GM19395 (cell line): ENCODE results near the gene FAM47B.

ENCODE experiments used
- ATAC-seq: cut with Tn5 transposase; IDR thresholded peaks from one replicate; pipeline ENCODE4 v1.9.1; 2021; ENCODE audit warnings: mild to moderate bottlenecking, moderate library complexity; ENCODE audit not compliant: unreplicated experiment

Gene FAM47B

GRCh38 chrX:34942496-34942895 is at the start of gene FAM47B:
Gene FAM47B (plus strand): TSS chrX:34942796. CDS start chrX:34942832, 36 bp downstream.
- ATAC-seq: no peak

DNA sequence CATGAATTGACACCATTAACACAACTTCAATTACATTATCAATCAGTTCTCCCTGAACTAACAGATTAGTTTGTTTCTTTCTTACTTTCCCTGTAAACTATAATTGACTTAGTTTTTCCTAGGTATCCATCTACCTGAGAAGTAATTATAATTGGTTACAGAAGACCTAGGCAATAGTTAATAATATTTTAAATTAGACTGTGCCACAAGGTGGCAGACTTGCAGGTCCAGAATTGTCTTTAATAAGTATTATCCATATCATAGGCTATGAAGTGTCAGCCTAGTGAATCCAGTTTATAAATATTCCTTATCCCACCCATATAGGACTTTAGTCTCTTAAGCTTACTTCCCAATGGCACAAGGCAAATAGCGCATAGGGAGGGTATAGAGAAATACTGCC is 48.9 kb upstream of the FAM47B start:
- no peak for ATAC-seq

GRCh38 chrX:34900691-34901090 is 41.9 kb upstream of the FAM47B start:
- no peak for ATAC-seq

GRCh38 chrX:34901761-34902160 is 40.8 kb upstream of the FAM47B start:
- no peak for ATAC-seq

DNA sequence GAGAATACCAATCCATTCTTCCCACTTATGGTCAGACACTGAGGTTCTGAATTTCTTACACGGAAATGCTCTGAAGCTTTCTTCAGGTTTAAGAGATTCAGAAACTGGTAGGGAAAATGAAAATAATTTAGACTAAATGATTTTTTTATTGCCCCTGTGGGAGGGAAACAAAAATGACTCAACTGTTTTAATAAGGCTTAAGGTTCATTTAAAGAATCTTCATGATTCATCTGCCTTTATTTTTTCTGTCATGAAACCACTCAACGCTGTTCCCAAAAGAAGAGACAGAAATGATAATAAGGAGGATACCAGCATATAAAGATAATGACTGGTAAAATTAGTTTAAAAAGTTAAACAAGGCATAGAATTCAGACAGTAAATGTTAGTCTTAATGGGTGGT is 39.3 kb upstream of the FAM47B start:
- no peak for ATAC-seq

GRCh38 chrX:34909151-34909550 is 33.4 kb upstream of the FAM47B start:
- ATAC-seq: no peak

GRCh38 chrX:34915463-34916225 is 27.0 kb upstream of the FAM47B start:
- no peak for ATAC-seq

DNA sequence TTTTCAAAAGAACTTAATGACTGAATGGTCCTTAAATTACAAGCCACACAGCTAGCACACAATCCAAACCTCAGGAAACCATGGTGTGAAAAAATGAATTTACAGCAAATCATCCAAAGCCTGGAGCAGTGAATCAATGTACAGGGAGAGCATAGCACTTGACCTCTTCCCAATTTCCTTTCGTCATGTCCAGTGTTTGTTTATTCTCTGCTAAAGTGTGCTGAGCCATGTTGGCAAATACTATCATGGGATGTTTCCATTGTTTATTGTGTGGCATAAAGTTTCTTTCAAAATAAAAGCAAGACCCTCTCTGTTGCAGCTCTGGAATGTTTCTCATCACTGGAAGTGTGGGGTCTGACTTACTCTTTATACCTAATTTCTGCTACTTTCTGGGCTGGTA is 25.4 kb upstream of the FAM47B start:
- no peak for ATAC-seq

GRCh38 chrX:34918091-34918736 is 24.4 kb upstream of the FAM47B start:
- no peak for ATAC-seq

DNA sequence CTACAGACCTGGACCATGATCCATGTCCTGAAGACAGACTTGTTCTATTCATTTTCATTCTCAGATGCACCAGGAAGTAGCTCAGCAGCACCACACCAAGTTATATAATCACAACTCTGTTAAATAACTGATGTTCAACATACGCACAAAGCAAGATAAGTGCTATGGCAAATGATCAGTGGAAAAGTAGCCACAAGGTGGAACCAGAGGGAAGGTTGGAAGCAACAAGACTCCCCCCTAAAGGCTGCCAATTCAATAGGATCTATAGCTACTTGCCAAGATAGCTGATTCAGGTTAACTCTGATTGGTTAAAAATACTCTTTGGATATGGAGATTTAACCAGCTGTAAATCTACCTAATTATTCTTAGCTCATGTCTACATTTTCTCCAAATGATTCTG is 23.7 kb upstream of the FAM47B start:
- no peak for ATAC-seq

DNA sequence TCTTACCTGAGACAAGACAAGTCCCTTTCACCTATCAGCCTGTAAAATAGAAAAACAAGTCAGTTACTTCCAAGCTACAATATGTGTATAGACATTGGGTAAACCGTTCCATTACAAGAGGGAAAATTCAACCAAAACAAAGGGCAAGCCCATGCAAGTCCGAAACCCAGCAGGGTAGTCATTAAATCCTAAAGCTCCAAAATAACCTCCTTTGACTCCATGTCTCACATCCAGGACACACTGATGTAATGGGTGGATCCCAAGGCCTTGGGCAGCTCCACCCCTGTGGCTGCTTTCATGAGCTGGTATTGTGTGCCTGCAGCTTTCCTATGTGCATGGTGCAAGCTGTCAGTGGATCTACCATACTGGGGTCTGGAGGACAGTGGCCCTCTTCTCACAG is 14.7 kb upstream of the FAM47B start:
- no peak for ATAC-seq

GRCh38 chrX:34943235-34943634 is 639 bp downstream of the FAM47B start:
- ATAC-seq: no peak

GRCh38 chrX:34956916-34957315 is 14.3 kb downstream of the FAM47B start:
- ATAC-seq: no peak

DNA sequence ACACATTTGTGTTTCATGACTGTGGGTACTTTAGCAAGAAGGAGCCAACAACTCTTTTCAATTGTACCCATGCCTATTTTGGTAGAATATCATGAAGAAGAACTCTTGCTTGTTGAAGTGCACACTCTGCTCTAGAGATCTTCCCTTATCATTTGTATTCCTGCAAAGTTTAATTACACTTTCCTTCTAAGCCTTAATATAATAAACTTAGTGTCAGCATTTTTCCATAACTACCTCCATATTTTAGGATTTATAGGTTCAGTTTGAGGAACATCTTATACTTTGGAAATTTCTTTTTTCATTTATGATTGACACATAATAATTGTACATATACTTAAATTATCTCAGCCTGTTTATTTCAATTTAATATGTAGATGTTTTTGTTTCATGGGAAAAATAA is 19.1 kb downstream of the FAM47B start:
- no peak for ATAC-seq

GRCh38 chrX:34972206-34972605 is 29.6 kb downstream of the FAM47B start:
- ATAC-seq: no peak

GRCh38 chrX:34978171-34978570 is 35.6 kb downstream of the FAM47B start:
- ATAC-seq: no peak

DNA sequence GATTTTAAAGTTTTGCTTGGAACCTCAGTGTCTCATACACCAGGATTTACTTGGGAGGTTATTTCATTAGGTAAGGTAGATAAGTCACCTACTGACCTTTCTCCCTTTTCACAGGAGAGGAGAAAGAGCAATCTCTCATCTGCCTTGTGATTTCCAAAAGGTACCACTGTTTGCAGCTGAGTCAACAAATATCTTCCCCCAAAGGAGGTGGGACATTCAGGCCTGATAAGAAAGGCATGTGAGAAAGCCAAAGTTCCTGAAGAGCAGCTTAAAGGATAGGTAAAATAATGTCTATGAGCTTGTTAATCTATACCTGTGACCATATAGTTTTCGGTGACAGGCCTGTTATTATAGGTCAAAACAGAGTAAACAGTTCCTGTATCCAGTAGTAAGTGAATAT is 45.0 kb downstream of the FAM47B start:
- no peak for ATAC-seq
